CD4-positive, alpha-beta T cell (primary cell): ENCODE measurements around the gene PTH1R. TPM values are rescaled to one million over a fixed set of nuclear protein-coding genes. Genes with fewer than 3 reads are reported as not detected.
A peak's percentile ranks its signal among the peaks of the same experiment; 100 is the strongest.

Source experiments
- ATAC-seq: fragments of 200-7000 bp; cut with Tn5 transposase; one replicate; pipeline ENCODE4 v1.10.0; 2022; ENCODE audit warnings: mild to moderate bottlenecking; ENCODE audit not compliant: poor library complexity
- CTCF ChIA-PET: fragments of 350-600 bp; sonication (Branson Sonifier 250); formaldehyde crosslinking; loops from one replicate; lab custom pipeline; 2021; ENCODE audit warnings: antibody characterized with exemption, inconsistent platforms; lab: Charles Lee
- POLR2A ChIA-PET: fragments of 350-600 bp; sonication (Branson Sonifier 250); formaldehyde crosslinking; loops from one replicate; lab custom pipeline; 2021; ENCODE audit warnings: antibody characterized with exemption, inconsistent platforms; lab: Charles Lee
- DNase-seq, 14 experiments: peaks; one replicate each; pipeline ENCODE4 v3.0.0-alpha.2; 2013 to 2020; ENCODE audit warnings: mixed read lengths in 2 of 14
- H3K27ac ChIP-seq, 2 donors: one replicate each; pipeline versions ENCODE4 v1.5.1 to v1.7.0; 2013; ENCODE audit warnings: low read length in 2 of 2, low read depth in 1 of 2, mild to moderate bottlenecking in 1 of 2
- H3K27me3 ChIP-seq, 2 experiments: 1 replicate in 1 of 2; 2 replicates in 1 of 2; pipeline versions ENCODE4 v1.6.1 to v1.7.0; 2013; ENCODE audit warnings: low read length in 2 of 2, control low read depth in 1 of 2, mild to moderate bottlenecking in 1 of 2, moderate library complexity in 1 of 2; ENCODE audit not compliant: insufficient read depth in 2 of 2, control insufficient read depth in 1 of 2
- H3K36me3 ChIP-seq: one replicate; pipeline ENCODE4 v1.6.1; 2013; ENCODE audit warnings: low read length, control low read depth; ENCODE audit not compliant: insufficient read depth
- H3K4me1 ChIP-seq: one replicate; pipeline ENCODE4 v1.6.1; 2013; ENCODE audit warnings: low read length, control low read depth; ENCODE audit not compliant: insufficient read depth
- H3K4me3 ChIP-seq: one replicate; pipeline ENCODE4 v1.5.1; 2013; ENCODE audit warnings: mild to moderate bottlenecking, low read length, moderate library complexity
- H3K9me3 ChIP-seq, 2 experiments: 1 replicate in 1 of 2; 2 replicates in 1 of 2; pipeline versions ENCODE4 v1.6.1 to v1.7.0; 2013; ENCODE audit warnings: low read length in 2 of 2, mild to moderate bottlenecking in 2 of 2, control low read depth in 1 of 2, moderate library complexity in 1 of 2; ENCODE audit not compliant: control insufficient read depth in 1 of 2, insufficient read depth in 1 of 2
- H3K27ac Mint-ChIP-seq: one replicate; pipeline ENCODE4 v1.8.0; 2020; ENCODE audit warnings: mixed read lengths
- H3K27me3 Mint-ChIP-seq: one replicate; pipeline ENCODE4 v1.8.0; 2021; ENCODE audit warnings: mixed read lengths
- H3K36me3 Mint-ChIP-seq: one replicate; pipeline ENCODE4 v1.8.0; 2021; ENCODE audit warnings: low read depth, mixed read lengths
- H3K4me1 Mint-ChIP-seq: one replicate; pipeline ENCODE4 v1.8.0; 2021; ENCODE audit warnings: low read depth, mixed read lengths
- H3K4me3 Mint-ChIP-seq: one replicate; pipeline ENCODE4 v1.8.0; 2020; ENCODE audit warnings: mild to moderate bottlenecking, mixed read lengths
- H3K9me3 Mint-ChIP-seq: one replicate; pipeline ENCODE4 v1.8.0; 2020; ENCODE audit warnings: mixed read lengths
- CTCF ChIP-seq: fragments of 200-600 bp; IDR thresholded peaks from one replicate; pipeline ENCODE4 v1.8.0; 2022; ENCODE audit warnings: antibody characterized with exemption, mild to moderate bottlenecking
- intact Hi-C, 2 experiments: fragments of 100-400 bp; cut with DNase I in 1 of 2; cut with micrococcal nuclease in 1 of 2; formaldehyde crosslinking; loops; one replicate each; pipeline versions ENCODE4 v1.15.1 to v1.9.0; 2023 to 2025; cut with DNase I, micrococcal nuclease
- total RNA-seq, 174 experiments: library from RNA in 2 of 174; stranded (reverse) in 2 of 174; gene quantifications; one replicate each; pipeline ENCODE4 v1.2.3 and lab custom pipeline; 2021 to 2026

Gene PTH1R
- total RNA-seq, 2 experiments from 2014 or later: not detected

GRCh38 chr3:46891132-46891531 lies 13.6 kb downstream of the PTH1R start:
- ATAC-seq: no peak
- Histone ChIP-seq H3K4me3 (no peak overlapping the region), H3K9me3 (no peaks in the 10 kb centered on the region), H3K4me1 (peaks cover 12% of the 10 kb centered on the region), H3K36me3 (no peaks in the 10 kb centered on the region), H3K27ac (no peak overlapping the region), H3K27me3 (peaks cover 33 to 34% of the 10 kb centered on the region in 2 experiments)
- TF ChIP-seq CTCF: no peak
- H3K27ac Mint-ChIP-seq: no peak overlapping the region
- ChIA-PET CTCF (no interaction called here), POLR2A (no interaction called here)
- H3K36me3 Mint-ChIP-seq: no peaks in the 10 kb centered on the region
- no peaks in the 10 kb centered on the region for H3K9me3 Mint-ChIP-seq
- intact Hi-C loops: no loop called here
- peaks cover 64% of the 10 kb centered on the region for H3K27me3 Mint-ChIP-seq
- H3K4me1 Mint-ChIP-seq: no peaks in the 10 kb centered on the region
- peak overlapping the region; percentile 49 for H3K4me3 Mint-ChIP-seq
- DNase-seq: no peak

GRCh38 chr3:46892285-46893145 lies 15.0 kb downstream of the PTH1R start:
- no peaks in the 10 kb centered on the region for H3K36me3 ChIP-seq
- H3K27me3 ChIP-seq: peaks cover 33 to 34% of the 10 kb centered on the region in 2 experiments
- CTCF ChIA-PET: interaction anchor here (0.5 kb wide), 1 partner anchor 341 kb away, joined by 3 read pairs; no protein-coding TSS in a partner anchor
- Mint-ChIP-seq H3K36me3 (no peaks in the 10 kb centered on the region), H3K27me3 (peaks cover 74% of the 10 kb centered on the region), H3K27ac (no peak overlapping the region), H3K4me3 (peak overlapping the region; percentile 38), H3K9me3 (no peaks in the 10 kb centered on the region), H3K4me1 (no peaks in the 10 kb centered on the region)
- H3K4me3 ChIP-seq: peak overlapping the region; percentile 35
- no peak for ATAC-seq
- no peaks in the 10 kb centered on the region for H3K9me3 ChIP-seq
- intact Hi-C loops: no loop called here
- POLR2A ChIA-PET: no interaction called here
- no peak overlapping the region for H3K27ac ChIP-seq
- DNase-seq: peak in 3 of 14 experiments; percentile 27 to 42 (median 39)
- no peak for TF ChIP-seq CTCF
- H3K4me1 ChIP-seq: peaks cover 12% of the 10 kb centered on the region

GRCh38 chr3:46893146-46893748 lies 15.7 kb downstream of the PTH1R start:
- no peaks in the 10 kb centered on the region for H3K4me1 Mint-ChIP-seq
- ATAC-seq: no peak
- no peak for TF ChIP-seq CTCF
- Histone ChIP-seq H3K27ac (no peak overlapping the region), H3K27me3 (peaks cover 39 to 40% of the 10 kb centered on the region in 2 experiments), H3K9me3 (no peaks in the 10 kb centered on the region), H3K4me3 (no peak overlapping the region), H3K4me1 (peaks cover 15% of the 10 kb centered on the region), H3K36me3 (no peaks in the 10 kb centered on the region)
- CTCF ChIA-PET: interaction anchor here (0.5 kb wide), 1 partner anchor 342 kb away, joined by 3 read pairs; no protein-coding TSS in a partner anchor
- H3K9me3 Mint-ChIP-seq: no peaks in the 10 kb centered on the region
- peaks cover 80% of the 10 kb centered on the region for H3K27me3 Mint-ChIP-seq
- H3K27ac Mint-ChIP-seq: no peak overlapping the region
- no peak for DNase-seq
- H3K4me3 Mint-ChIP-seq: no peak overlapping the region
- H3K36me3 Mint-ChIP-seq: no peaks in the 10 kb centered on the region
- intact Hi-C loops: no loop called here
- POLR2A ChIA-PET: no interaction called here
